NT2/D1 (cell line): ENCODE data around the gene TMPO.

ENCODE experiments used
- DNase-seq: peaks from one replicate; pipeline ENCODE4 v3.0.0-alpha.2; 2011; ENCODE audit warnings: low read depth, low spot score
- H3K27me3 ChIP-seq: 2 replicates; pipeline ENCODE4 v1.6.0; 2011; ENCODE audit warnings: mild to moderate bottlenecking; ENCODE audit not compliant: insufficient read length, insufficient read depth
- H3K36me3 ChIP-seq: 2 replicates; pipeline ENCODE4 v1.6.1; 2011; ENCODE audit warnings: mild to moderate bottlenecking, low read length, mixed read lengths; ENCODE audit not compliant: insufficient read depth, insufficient read length
- H3K4me1 ChIP-seq: 2 replicates; pipeline ENCODE4 v1.5.1; 2011; ENCODE audit not compliant: insufficient read depth, insufficient read length
- H3K4me3 ChIP-seq: 2 replicates; pipeline ENCODE4 v1.5.1; 2011; ENCODE audit warnings: low read depth; ENCODE audit not compliant: insufficient read length
- H3K9ac ChIP-seq: 2 replicates; pipeline ENCODE4 v1.6.0; 2011; ENCODE audit warnings: low read depth; ENCODE audit not compliant: insufficient read length
- H3K9me3 ChIP-seq: 2 replicates; pipeline ENCODE4 v1.5.1; 2011; ENCODE audit warnings: mild to moderate bottlenecking, low read length; ENCODE audit not compliant: insufficient read depth
- SUZ12 ChIP-seq: IDR thresholded peaks from 2 replicates; pipeline ENCODE4 v1.6.1; 2011; ENCODE audit not compliant: insufficient read length, insufficient read depth; ENCODE audit errors: extremely low read depth
- YY1 ChIP-seq: IDR thresholded peaks from 2 replicates; pipeline ENCODE4 v1.6.1; 2011; ENCODE audit not compliant: insufficient read length, insufficient read depth
- ZNF274 ChIP-seq: IDR thresholded peaks from 2 replicates; pipeline ENCODE4 v1.6.1; 2011; ENCODE audit warnings: mild to moderate bottlenecking, low read depth, low read length

The TMPO gene

GRCh38 chr12:98513379-98514322 lies 1.7 kb upstream of the TMPO start:
- peak overlapping the region; percentile 97 for H3K4me3 ChIP-seq
- H3K36me3 ChIP-seq = peaks cover 15% of the 10 kb centered on the region
- H3K9ac ChIP-seq = peak overlapping the region; percentile 100

GRCh38 chr12:98514982-98515286 lies 456 bp upstream of the TMPO start:
- DNase-seq = no peak
- H3K9ac ChIP-seq = peak overlapping the region; percentile 100
- H3K36me3 ChIP-seq = peaks cover 17% of the 10 kb centered on the region
- H3K4me3 ChIP-seq = peak overlapping the region; percentile 97
- no peaks in the 10 kb centered on the region for H3K9me3 ChIP-seq
- TF ChIP-seq SUZ12 (no peak), YY1 (no peak)
- no peaks in the 10 kb centered on the region for H3K27me3 ChIP-seq
- no peaks in the 10 kb centered on the region for H3K4me1 ChIP-seq

More at GRCh38 chr12:98513379-98514322, 1.7 kb upstream of the TMPO start:
- DNase-seq = no peak
- TF ChIP-seq YY1 (no peak), ZNF274 (no peak), SUZ12 (no peak)
- Histone ChIP-seq H3K9me3 (no peaks in the 10 kb centered on the region), H3K4me1 (no peaks in the 10 kb centered on the region), H3K27me3 (no peaks in the 10 kb centered on the region)

GRCh38 chr12:98516111-98516873 lies 902 bp downstream of the TMPO start:
- H3K27me3 ChIP-seq = no peaks in the 10 kb centered on the region
- TF ChIP-seq SUZ12 (no peak), YY1 (no peak), ZNF274 (no peak)
- H3K4me3 ChIP-seq = peak overlapping the region; percentile 97
- peak; percentile 72 for DNase-seq
- H3K36me3 ChIP-seq = peaks cover 19% of the 10 kb centered on the region
- H3K9ac ChIP-seq = peak overlapping the region; percentile 100
- H3K9me3 ChIP-seq = no peaks in the 10 kb centered on the region
- peaks cover 2% of the 10 kb centered on the region for H3K4me1 ChIP-seq

- Histone ChIP-seq H3K36me3 (peaks cover 36% of the 10 kb centered on the region), H3K9me3 (no peaks in the 10 kb centered on the region), H3K4me1 (peaks cover 2% of the 10 kb centered on the region), H3K4me3 (no peak overlapping the region), H3K9ac (no peak overlapping the region), H3K27me3 (no peaks in the 10 kb centered on the region)
- no peak for DNase-seq
- TF ChIP-seq SUZ12 (no peak), ZNF274 (no peak), YY1 (no peak)
Measured at GRCh38 chr12:98519257-98519907, 4.0 kb downstream of the TMPO start.

- no peaks in the 10 kb centered on the region for H3K4me1 ChIP-seq
- H3K9ac ChIP-seq = no peak overlapping the region
- no peak for DNase-seq
- H3K9me3 ChIP-seq = no peaks in the 10 kb centered on the region
- H3K4me3 ChIP-seq = no peak overlapping the region
- H3K27me3 ChIP-seq = no peaks in the 10 kb centered on the region
- H3K36me3 ChIP-seq = peaks cover 83% of the 10 kb centered on the region
- TF ChIP-seq YY1 (no peak), SUZ12 (no peak), ZNF274 (no peak)
Measured at GRCh38 chr12:98530068-98530467, 14.7 kb downstream of the TMPO start.

- peaks cover 91% of the 10 kb centered on the region for H3K36me3 ChIP-seq
- H3K4me1 ChIP-seq = no peaks in the 10 kb centered on the region
- TF ChIP-seq SUZ12 = no peak
- no peak for TF ChIP-seq YY1
- no peak for TF ChIP-seq ZNF274
- DNase-seq = peak; percentile 42
- H3K27me3 ChIP-seq = no peaks in the 10 kb centered on the region
- H3K9me3 ChIP-seq = no peaks in the 10 kb centered on the region
- H3K9ac ChIP-seq = no peak overlapping the region
- no peak overlapping the region for H3K4me3 ChIP-seq
Measured at GRCh38 chr12:98532687-98533304, 17.4 kb downstream of the TMPO start.
